Transverse colon (tissue), 4 donors: ENCODE results near the gene ENDOD1. TPM values are rescaled to one million over a fixed set of nuclear protein-coding genes. Genes with fewer than 3 reads are reported as not detected.

Source experiments
- DNase-seq: peaks from one replicate; pipeline ENCODE4 v3.0.0-alpha.2; 2019
- H3K27ac ChIP-seq, 4 donors: fragments of 200-600 bp; sonication (generic); 2 replicates each; pipeline ENCODE4 v1.5.1; 2016 to 2018; ENCODE audit warnings: inconsistent platforms in 4 of 4
- H3K27me3 ChIP-seq: fragments of 200-600 bp; sonication (generic); 2 replicates; pipeline ENCODE4 v1.5.1; 2017; ENCODE audit warnings: inconsistent platforms
- H3K36me3 ChIP-seq, 4 donors: fragments of 200-600 bp; sonication (generic); 2 replicates each; pipeline ENCODE4 v1.5.1; 2017 to 2019; ENCODE audit warnings: inconsistent platforms in 4 of 4
- H3K4me1 ChIP-seq, 4 donors: fragments of 200-600 bp; sonication (generic); 2 replicates each; pipeline ENCODE4 v1.5.1; 2017 to 2020; ENCODE audit warnings: inconsistent platforms in 4 of 4
- H3K4me3 ChIP-seq, 4 donors: fragments of 200-600 bp; sonication (generic); 1 replicate in 1 of 4; 2 replicates in 3 of 4; pipeline versions ENCODE4 v1.5.1 to v1.6.1; 2017 to 2019; ENCODE audit warnings: inconsistent platforms in 4 of 4
- H3K9me3 ChIP-seq, 2 donors: fragments of 200-600 bp; sonication (generic); 2 replicates each; pipeline ENCODE4 v1.5.1; 2017 to 2019; ENCODE audit warnings: inconsistent platforms in 2 of 2
- CTCF ChIP-seq, 5 experiments: fragments of 200-600 bp in 3 of 5; fragments of 450-650 bp in 2 of 5; sonication (generic) in 3 of 5; IDR thresholded peaks; 1 replicate in 2 of 5; 2 replicates in 3 of 5; pipeline ENCODE4 v1.5.1; 2016 to 2017; ENCODE audit warnings: antibody characterized with exemption in 5 of 5, inconsistent platforms in 3 of 5, mild to moderate bottlenecking in 2 of 5, moderate library complexity in 1 of 5
- EP300 ChIP-seq: sonication (generic); formaldehyde crosslinking; IDR thresholded peaks from one replicate; pipeline ENCODE4 v1.6.1; 2017; ENCODE audit warnings: antibody characterized with exemption, low read depth
- POLR2A ChIP-seq: fragments of 450-650 bp; IDR thresholded peaks from one replicate; pipeline ENCODE4 v1.6.1; 2016; ENCODE audit warnings: antibody characterized with exemption, mild to moderate bottlenecking, moderate library complexity
- POLR2AphosphoS5 ChIP-seq, 3 donors: sonication (generic); formaldehyde crosslinking; IDR thresholded peaks; one replicate each; pipeline ENCODE4 v1.6.1; 2016; ENCODE audit warnings: antibody characterized with exemption in 3 of 3
- WGBS, 2 donors: methylation state at CpG; one replicate each; pipeline ENCODE4 v1.1.5; 2018; ENCODE audit warnings: low coverage in 1 of 2; 5-methylcytosine and 5-hydroxymethylcytosine counted together
- in situ Hi-C, 4 donors: fragments of 200-750 bp; cut with MboI; loops; one replicate each; pipeline versions ENCODE4 v1.15.0 to v1.15.1; 2017; ENCODE audit warnings: low sequenced_read_pairs in 3 of 4, low pct_ligation_motif_present in 1 of 4, low pct_unique_long_range_greater_than_20kb in 1 of 4
- intact Hi-C: fragments of 100-400 bp; cut with DNase I; formaldehyde crosslinking; loops from one replicate; pipeline ENCODE4 v1.15.1; 2023; ENCODE audit warnings: low total_unique reads
- total RNA-seq, 4 donors: library from RNA; depleted of rRNA; stranded (reverse); fragments of >200 nt; gene quantifications; one replicate each; pipeline ENCODE4 v1.1.0, GENCODE V29; 2016

The ENDOD1 gene
- total RNA-seq, 4 donors from 2014 or later: 36.4 to 86.2 (median 73.2) TPM

- H3K4me1 ChIP-seq: peaks cover 3 to 17% (median 15%) of the 10 kb centered on the region in 4 donors
- DNase-seq: no peak
- no peaks in the 10 kb centered on the region for H3K9me3 ChIP-seq
- H3K36me3 ChIP-seq: no peaks in the 10 kb centered on the region
- WGBS, 2 donors: 0% methylated on average over 4 of the region's 4 CpGs
- in situ Hi-C loops (loop anchor here in 2 of 4 donors (10.0 kb wide), 3 partner anchors 78 to 638 kb away; partner anchors contain the start of genes CWC15 (in 2 of the 2) and KDM4D (in 2 of the 2)), intact Hi-C loops (no loop called here)
- H3K4me3 ChIP-seq: peak within 1 kb of the TSS; percentile 58 to 85 (median 78)
- TF ChIP-seq POLR2AphosphoS5 (IDR thresholded peaks at IDR 0.05): no peak
- TF ChIP-seq CTCF (IDR thresholded peaks at IDR 0.05): no peak
- no peak for TF ChIP-seq EP300
- no peak for TF ChIP-seq POLR2A
- H3K27me3 ChIP-seq: no peaks in the 10 kb centered on the region
- H3K27ac ChIP-seq: peak within 1 kb of the TSS; percentile 94 to 99 (median 98)
These were observed 23.0 kb upstream of the ENDOD1 start, which contains the start of gene SRSF8 for GRCh38 chr11:95066716-95067038. Gene SRSF8 (plus strand): TSS chr11:95066919. CDS start chr11:95067227, 308 bp downstream.

- Histone ChIP-seq H3K4me3 (peak overlapping the region; percentile 58 to 85 (median 78)), H3K9me3 (no peaks in the 10 kb centered on the region), H3K36me3 (no peaks in the 10 kb centered on the region), H3K27me3 (no peaks in the 10 kb centered on the region), H3K27ac (peak overlapping the region; percentile 94 to 99 (median 98)), H3K4me1 (peaks cover 3 to 17% (median 15%) of the 10 kb centered on the region in 4 donors)
- WGBS, 2 donors: 0% methylated on average over 1 to 59 of the region's 98 CpGs
- in situ Hi-C loops: loop anchor here in 2 of 4 donors (10.0 kb wide), 3 partner anchors 78 to 638 kb away; partner anchors contain the start of genes CWC15 (in 2 of the 2) and KDM4D (in 2 of the 2)
- TF ChIP-seq CTCF (IDR thresholded peaks at IDR 0.05) (peak; percentile 54 to 77 (median 64)), POLR2A (peak; percentile 84), POLR2AphosphoS5 (IDR thresholded peaks at IDR 0.05) (peak; percentile 61 to 88 (median 79)), EP300 (no peak)
- intact Hi-C loops: no loop called here
- DNase-seq: peak; percentile 85
These were observed 22.4 kb upstream of the ENDOD1 start for GRCh38 chr11:95067039-95067840.

- in situ Hi-C loops (loop anchor here in 2 of 4 donors (10.0 kb wide), 3 partner anchors 77 to 637 kb away; partner anchors contain the start of genes CWC15 (in 2 of the 2) and KDM4D (in 2 of the 2)), intact Hi-C loops (loop anchor here (2.0 kb wide), 1 partner anchor 83 kb away; no protein-coding TSS in a partner anchor)
- H3K4me3 ChIP-seq: peak overlapping the region; percentile 58 to 85 (median 78)
- peak overlapping the region; percentile 94 to 99 (median 98) for H3K27ac ChIP-seq
- peaks cover 3 to 17% (median 15%) of the 10 kb centered on the region in 4 donors for H3K4me1 ChIP-seq
- H3K27me3 ChIP-seq: no peaks in the 10 kb centered on the region
- no peaks in the 10 kb centered on the region for H3K36me3 ChIP-seq
- TF ChIP-seq POLR2AphosphoS5 (IDR thresholded peaks at IDR 0.05) (no peak), POLR2A (no peak), EP300 (no peak), CTCF (IDR thresholded peaks at IDR 0.05) (no peak)
- 0% methylated on average over 16 of the region's 16 CpGs; no CpG with 5 or more reads in 1 of the 2 donors for WGBS, 2 donors
- no peak for DNase-seq
- no peaks in the 10 kb centered on the region for H3K9me3 ChIP-seq
These were observed 21.8 kb upstream of the ENDOD1 start for GRCh38 chr11:95067841-95068219.

GRCh38 chr11:95068549-95068948, 21.1 kb upstream of the ENDOD1 start:
- peak; percentile 89 for DNase-seq
- Histone ChIP-seq H3K4me3 (peak overlapping the region; percentile 58 to 85 (median 78)), H3K9me3 (no peaks in the 10 kb centered on the region), H3K27me3 (no peaks in the 10 kb centered on the region), H3K4me1 (peaks cover 3 to 17% (median 15%) of the 10 kb centered on the region in 4 donors), H3K36me3 (no peaks in the 10 kb centered on the region), H3K27ac (peak overlapping the region; percentile 94 to 99 (median 98))
- peak; percentile 93 for TF ChIP-seq POLR2A
- TF ChIP-seq POLR2AphosphoS5 (IDR thresholded peaks at IDR 0.05): peak; percentile 94 to 96 (median 96)
- TF ChIP-seq EP300: no peak
- TF ChIP-seq CTCF (IDR thresholded peaks at IDR 0.05): no peak
- WGBS, 2 donors: 0 to 5% methylated on average over 4 to 5 of the region's 5 CpGs
- intact Hi-C loops: loop anchor here (2.0 kb wide), 1 partner anchor 82 kb away; no protein-coding TSS in a partner anchor
- in situ Hi-C loops: loop anchor here in 2 of 4 donors (10.0 kb wide), 3 partner anchors 76 to 636 kb away; partner anchors contain the start of genes CWC15 (in 2 of the 2) and KDM4D (in 2 of the 2)
